ENCODE data around the gene PEX7. TPM values are rescaled to one million over a fixed set of nuclear protein-coding genes. Genes with fewer than 3 reads are reported as not detected.
"Not testable (repeated sequence)": the region's sequence is repeated elsewhere in the genome, so short reads cannot be mapped to it uniquely, and the experiment has no call there.

The PEX7 gene
- total RNA-seq, 5 donors from 2014 or later (not counting 1 experiment from before 2014, with no cell fraction given), result 4.3 to 5.5 (median 4.9) TPM

GRCh38 chr6:136803608-136804007 lies 18.8 kb upstream of the PEX7 start:
- H3K36me3 Mint-ChIP-seq, result no peaks in the 10 kb centered on the region
- CTCF ChIA-PET, result interaction anchor here in 1 of 2 donors (0.6 kb wide), 1 partner anchor 1317 kb away, joined by 3 read pairs; no protein-coding TSS in a partner anchor
- Histone ChIP-seq H3K27me3 (replicated peaks in 1 of 2; ENCODE audit: control insufficient read depth in 2 of 2, extremely low read depth in 1 of 2, insufficient read depth in 2 of 2, low read length in 1 of 2) (no peaks in the 10 kb centered on the region), H3K27ac (ENCODE audit: low read length) (no peak overlapping the region), H3K4me3 (ENCODE audit: control insufficient read depth in 1 of 2, extremely low read depth in 1 of 2, low read length in 1 of 2) (no peak overlapping the region), H3K4me1 (ENCODE audit: control insufficient read depth in 1 of 2, extremely low read depth in 1 of 2, insufficient read depth in 2 of 2, low read length in 2 of 2) (no peaks in the 10 kb centered on the region), H3K9me3 (no peaks in the 10 kb centered on the region), H3K36me3 (ENCODE audit: control insufficient read depth in 2 of 2, extremely low read depth in 1 of 2, insufficient read depth in 1 of 2, low read length in 1 of 2) (no peaks in the 10 kb centered on the region)
- no peak for ATAC-seq (replicated peaks in 1 of 4)
- H3K27ac Mint-ChIP-seq, result no peak overlapping the region
- DNase-seq, result no peak
- no peaks in the 10 kb centered on the region for H3K9me3 Mint-ChIP-seq
- POLR2A ChIA-PET, result no interaction called here
- no peak overlapping the region for H3K4me3 Mint-ChIP-seq
- no CpG with 5 or more reads among the region's 1 CpG for WGBS (ENCODE audit: insufficient coverage)
- H3K27me3 Mint-ChIP-seq, result peaks cover 0 to 5% of the 10 kb centered on the region in 2 donors
- no peaks in the 10 kb centered on the region for H3K4me1 Mint-ChIP-seq

- 100% methylated on average over 1 of the region's 7 CpGs for WGBS (ENCODE audit: insufficient coverage)
- peaks cover 0 to 8% (median 4%) of the 10 kb centered on the region in 3 donors for H3K4me1 Mint-ChIP-seq
- H3K27ac Mint-ChIP-seq, result no peak overlapping the region
- no peak overlapping the region for H3K27ac ChIP-seq (ENCODE audit: low read length)
- H3K4me3 ChIP-seq (ENCODE audit: control insufficient read depth in 1 of 2, extremely low read depth in 1 of 2, low read length in 1 of 2), result no peak overlapping the region
- H3K4me3 Mint-ChIP-seq, result no peak overlapping the region
- no peaks in the 10 kb centered on the region for H3K36me3 Mint-ChIP-seq
- H3K4me1 ChIP-seq (ENCODE audit: control insufficient read depth in 1 of 2, extremely low read depth in 1 of 2, insufficient read depth in 2 of 2, low read length in 2 of 2), result no peaks in the 10 kb centered on the region
- ChIA-PET CTCF (no interaction called here), POLR2A (no interaction called here)
- no peaks in the 10 kb centered on the region for H3K9me3 ChIP-seq
- H3K9me3 Mint-ChIP-seq, result no peaks in the 10 kb centered on the region
- no peaks in the 10 kb centered on the region for H3K27me3 Mint-ChIP-seq
- ATAC-seq (replicated peaks in 1 of 4) (no peak), DNase-seq (no peak)
- no peaks in the 10 kb centered on the region for H3K36me3 ChIP-seq (ENCODE audit: control insufficient read depth in 2 of 2, extremely low read depth in 1 of 2, insufficient read depth in 1 of 2, low read length in 1 of 2)
- H3K27me3 ChIP-seq (replicated peaks in 1 of 2; ENCODE audit: control insufficient read depth in 2 of 2, extremely low read depth in 1 of 2, insufficient read depth in 2 of 2, low read length in 1 of 2), result no peaks in the 10 kb centered on the region
Observed at GRCh38 chr6:136809091-136809860, 13.1 kb upstream of the PEX7 start.

- Mint-ChIP-seq H3K27me3 (peaks cover 0 to 1% of the 10 kb centered on the region in 2 donors), H3K4me3 (no peak overlapping the region), H3K27ac (no peak overlapping the region), H3K9me3 (no peaks in the 10 kb centered on the region), H3K36me3 (no peaks in the 10 kb centered on the region), H3K4me1 (peaks cover 0 to 8% (median 4%) of the 10 kb centered on the region in 3 donors)
- no peaks in the 10 kb centered on the region for H3K9me3 ChIP-seq
- DNase-seq (no peak), ATAC-seq (replicated peaks in 1 of 4) (no peak)
- ChIA-PET CTCF (no interaction called here), POLR2A (interaction anchor here in 1 of 2 donors (0.9 kb wide), 1 partner anchor 12 kb away, joined by 6 read pairs; no protein-coding TSS in a partner anchor)
- H3K27ac ChIP-seq (ENCODE audit: low read length), result no peak overlapping the region
- no peak overlapping the region for H3K4me3 ChIP-seq (ENCODE audit: control insufficient read depth in 1 of 2, extremely low read depth in 1 of 2, low read length in 1 of 2)
- no peaks in the 10 kb centered on the region for H3K36me3 ChIP-seq (ENCODE audit: control insufficient read depth in 2 of 2, extremely low read depth in 1 of 2, insufficient read depth in 1 of 2, low read length in 1 of 2)
- H3K4me1 ChIP-seq (ENCODE audit: control insufficient read depth in 1 of 2, extremely low read depth in 1 of 2, insufficient read depth in 2 of 2, low read length in 2 of 2), result no peaks in the 10 kb centered on the region
- H3K27me3 ChIP-seq (replicated peaks in 1 of 2; ENCODE audit: control insufficient read depth in 2 of 2, extremely low read depth in 1 of 2, insufficient read depth in 2 of 2, low read length in 1 of 2), result no peaks in the 10 kb centered on the region
Observed at GRCh38 chr6:136811272-136811671, 11.1 kb upstream of the PEX7 start.

- H3K27me3 Mint-ChIP-seq, result peaks cover 2% of the 10 kb centered on the region in 2 donors
- no peak for ATAC-seq (replicated peaks in 1 of 4)
- H3K27ac Mint-ChIP-seq, result no peak overlapping the region
- H3K4me1 ChIP-seq (ENCODE audit: control insufficient read depth in 1 of 2, extremely low read depth in 1 of 2, insufficient read depth in 2 of 2, low read length in 2 of 2), result no peaks in the 10 kb centered on the region
- H3K4me3 ChIP-seq (ENCODE audit: control insufficient read depth in 1 of 2, extremely low read depth in 1 of 2, low read length in 1 of 2), result no peak overlapping the region
- H3K36me3 ChIP-seq (ENCODE audit: control insufficient read depth in 2 of 2, extremely low read depth in 1 of 2, insufficient read depth in 1 of 2, low read length in 1 of 2), result no peaks in the 10 kb centered on the region
- 100% methylated on average over 1 of the region's 2 CpGs for WGBS (ENCODE audit: insufficient coverage)
- no peaks in the 10 kb centered on the region for H3K36me3 Mint-ChIP-seq
- H3K9me3 ChIP-seq, result no peaks in the 10 kb centered on the region
- no peaks in the 10 kb centered on the region for H3K9me3 Mint-ChIP-seq
- no peak overlapping the region for H3K4me3 Mint-ChIP-seq
- no peak overlapping the region for H3K27ac ChIP-seq (ENCODE audit: low read length)
- no peak for DNase-seq
- H3K4me1 Mint-ChIP-seq, result peaks cover 0 to 8% (median 4%) of the 10 kb centered on the region in 3 donors
- ChIA-PET CTCF (interaction anchor here in 1 of 2 donors (0.6 kb wide), 1 partner anchor 176 kb away, joined by 4 read pairs; no protein-coding TSS in a partner anchor), POLR2A (no interaction called here)
- H3K27me3 ChIP-seq (replicated peaks in 1 of 2; ENCODE audit: control insufficient read depth in 2 of 2, extremely low read depth in 1 of 2, insufficient read depth in 2 of 2, low read length in 1 of 2), result no peaks in the 10 kb centered on the region
Observed at GRCh38 chr6:136812174-136812573, 10.2 kb upstream of the PEX7 start.

- not testable (repeated sequence) for H3K9me3 Mint-ChIP-seq
Observed at GRCh38 chr6:136815608-136816007, 6.8 kb upstream of the PEX7 start.

GRCh38 chr6:136816656-136817055 lies 5.7 kb upstream of the PEX7 start:
- peaks cover 3 to 5% of the 10 kb centered on the region in 2 donors for H3K27me3 Mint-ChIP-seq
- no peaks in the 10 kb centered on the region for H3K9me3 ChIP-seq
- no CpG with 5 or more reads among the region's 2 CpGs for WGBS (ENCODE audit: insufficient coverage)
- H3K4me3 ChIP-seq (ENCODE audit: control insufficient read depth in 1 of 2, extremely low read depth in 1 of 2, low read length in 1 of 2), result no peak overlapping the region
- DNase-seq (no peak), ATAC-seq (replicated peaks in 1 of 4) (no peak)
- ChIA-PET CTCF (no interaction called here), POLR2A (no interaction called here)
- H3K27ac Mint-ChIP-seq, result no peak overlapping the region
- no peak overlapping the region for H3K4me3 Mint-ChIP-seq
- no peaks in the 10 kb centered on the region for H3K27me3 ChIP-seq (replicated peaks in 1 of 2; ENCODE audit: control insufficient read depth in 2 of 2, extremely low read depth in 1 of 2, insufficient read depth in 2 of 2, low read length in 1 of 2)
- no peaks in the 10 kb centered on the region for H3K4me1 ChIP-seq (ENCODE audit: control insufficient read depth in 1 of 2, extremely low read depth in 1 of 2, insufficient read depth in 2 of 2, low read length in 2 of 2)
- H3K27ac ChIP-seq (ENCODE audit: low read length), result no peak overlapping the region
- no peaks in the 10 kb centered on the region for H3K9me3 Mint-ChIP-seq
- peaks cover 5 to 6% (median 6%) of the 10 kb centered on the region in 3 donors for H3K4me1 Mint-ChIP-seq
- no peaks in the 10 kb centered on the region for H3K36me3 Mint-ChIP-seq
- no peaks in the 10 kb centered on the region for H3K36me3 ChIP-seq (ENCODE audit: control insufficient read depth in 2 of 2, extremely low read depth in 1 of 2, insufficient read depth in 1 of 2, low read length in 1 of 2)

More at GRCh38 chr6:136815608-136816007, 6.8 kb upstream of the PEX7 start:
- H3K27me3 Mint-ChIP-seq; POLR2A ChIA-PET; H3K4me1 Mint-ChIP-seq; H3K36me3 ChIP-seq (ENCODE audit: control insufficient read depth in 2 of 2, extremely low read depth in 1 of 2, insufficient read depth in 1 of 2, low read length in 1 of 2); H3K9me3 ChIP-seq; H3K4me3 ChIP-seq (ENCODE audit: control insufficient read depth in 1 of 2, extremely low read depth in 1 of 2, low read length in 1 of 2); H3K36me3 Mint-ChIP-seq; H3K27me3 ChIP-seq (replicated peaks in 1 of 2; ENCODE audit: control insufficient read depth in 2 of 2, extremely low read depth in 1 of 2, insufficient read depth in 2 of 2, low read length in 1 of 2); DNase-seq; H3K4me1 ChIP-seq (ENCODE audit: control insufficient read depth in 1 of 2, extremely low read depth in 1 of 2, insufficient read depth in 2 of 2, low read length in 2 of 2); H3K27ac ChIP-seq (ENCODE audit: low read length); H3K4me3 Mint-ChIP-seq; ATAC-seq (replicated peaks in 1 of 4); CTCF ChIA-PET; H3K27ac Mint-ChIP-seq: not testable (repeated sequence)
- WGBS (ENCODE audit: insufficient coverage), result no CpG with 5 or more reads among the region's 1 CpG
